HepG2 (cell line): Measurements from ENCODE around the gene TFPI. TPM values are rescaled to one million over a fixed set of nuclear protein-coding genes. Genes with fewer than 3 reads are reported as not detected.

Source experiments
- ATF7-NPFF ChIP-seq: sonication (generic); formaldehyde crosslinking; IDR thresholded peaks from 2 replicates; pipeline ENCODE4 v1.8.1; 2023; ENCODE audit warnings: mild to moderate bottlenecking, low read depth, missing genetic modification reagents, moderate library complexity
- BRD4 ChIP-seq: sonication (generic); formaldehyde crosslinking; IDR thresholded peaks from 2 replicates; pipeline ENCODE4 v1.4.0; 2020; ENCODE audit warnings: missing genetic modification reagents
- DNMT1 ChIP-seq: sonication (generic); formaldehyde crosslinking; IDR thresholded peaks from 2 replicates; pipeline ENCODE4 v1.5.1; 2020; ENCODE audit warnings: mild to moderate bottlenecking, missing genetic modification reagents
- HOXA9 ChIP-seq: sonication (generic); formaldehyde crosslinking; IDR thresholded peaks from 2 replicates; pipeline ENCODE4 v1.8.1; 2022; ENCODE audit warnings: missing genetic modification reagents, mild to moderate bottlenecking, moderate library complexity, borderline replicate concordance
- KMT2A ChIP-seq: sonication (generic); formaldehyde crosslinking; IDR thresholded peaks from 2 replicates; pipeline ENCODE4 v1.4.0; 2020; ENCODE audit warnings: missing genetic modification reagents
- MAFG ChIP-seq: sonication (generic); formaldehyde crosslinking; IDR thresholded peaks from 2 replicates; pipeline ENCODE4 v1.5.1; 2020; ENCODE audit warnings: mild to moderate bottlenecking, missing genetic modification reagents
- NFIC ChIP-seq: IDR thresholded peaks from 2 replicates; pipeline ENCODE4 v1.6.1; 2012; ENCODE audit warnings: mild to moderate bottlenecking, low read length, inconsistent platforms
- NKX3-1 ChIP-seq: sonication (generic); formaldehyde crosslinking; IDR thresholded peaks from 2 replicates; pipeline ENCODE4 v1.5.0; 2020; ENCODE audit warnings: missing genetic modification reagents
- NR3C1 ChIP-seq: sonication (generic); formaldehyde crosslinking; IDR thresholded peaks from 2 replicates; pipeline ENCODE4 v1.4.0; 2020; ENCODE audit warnings: missing genetic modification reagents
- PHF20 ChIP-seq: sonication (generic); formaldehyde crosslinking; IDR thresholded peaks from 2 replicates; pipeline ENCODE4 v1.5.0; 2020; ENCODE audit warnings: mild to moderate bottlenecking, missing genetic modification reagents
- SMAD3 ChIP-seq: sonication (generic); formaldehyde crosslinking; IDR thresholded peaks from 2 replicates; pipeline ENCODE4 v1.4.0; 2020; ENCODE audit warnings: missing genetic modification reagents
- SOX6 ChIP-seq, 2 experiments: fragments of 450-650 bp in 1 of 2; sonication (generic) in 1 of 2; formaldehyde crosslinking in 1 of 2; IDR thresholded peaks; 2 replicates each; pipeline versions ENCODE4 v1.4.0 to v1.6.1; 2017 to 2020; ENCODE audit warnings: antibody characterized with exemption in 1 of 2, mild to moderate bottlenecking in 1 of 2, missing genetic modification reagents in 1 of 2
- TCF7 ChIP-seq: sonication (generic); IDR thresholded peaks from 2 replicates; pipeline ENCODE4 v1.6.1; 2016; ENCODE audit warnings: antibody characterized with exemption, low read depth
- TCF7L2 ChIP-seq: IDR thresholded peaks from 2 replicates; pipeline ENCODE4 v1.6.1; 2011; ENCODE audit warnings: mild to moderate bottlenecking, low read depth, low read length, moderate library complexity
- U2AF2 ChIP-seq: fragments of 200-400 bp; formaldehyde crosslinking; IDR thresholded peaks from 2 replicates; pipeline ENCODE4 v1.6.1; 2017; ENCODE audit warnings: low read depth, mild to moderate bottlenecking, low read length
- ZNF121 ChIP-seq: sonication (generic); formaldehyde crosslinking; IDR thresholded peaks from 2 replicates; pipeline ENCODE4 v1.5.0; 2020; ENCODE audit warnings: mild to moderate bottlenecking, missing genetic modification reagents
- ZNF264 ChIP-seq: sonication (generic); formaldehyde crosslinking; IDR thresholded peaks from 2 replicates; pipeline ENCODE4 v1.4.0; 2020; ENCODE audit warnings: missing genetic modification reagents
- ZNF33B ChIP-seq: sonication (generic); formaldehyde crosslinking; IDR thresholded peaks from 2 replicates; pipeline ENCODE4 v1.5.1; 2020; ENCODE audit warnings: mild to moderate bottlenecking, missing genetic modification reagents
- ZNF850 ChIP-seq: sonication (generic); formaldehyde crosslinking; conservative IDR thresholded peaks from 2 replicates; pipeline ENCODE4 v1.9.0; 2021; ENCODE audit warnings: mild to moderate bottlenecking, missing genetic modification reagents
- ZSCAN29 ChIP-seq: sonication (generic); formaldehyde crosslinking; conservative IDR thresholded peaks from 2 replicates; pipeline ENCODE4 v1.4.0; 2020; ENCODE audit warnings: mild to moderate bottlenecking, missing genetic modification reagents
- polyA plus RNA-seq, 8 experiments: library from polyadenylated mRNA; depleted of rRNA in 3 of 8; stranded (reverse) in 7 of 8; unstranded in 1 of 8; fragments of >200 nt; fragmentation: Illumina TruSeq in 4 of 8; extraction: Trizol in 4 of 8; gene quantifications; 2 replicates each; pipeline versions ENCODE4 v1.2.1 to v1.2.3, GENCODE V29; 2011 to 2016; ENCODE audit warnings: low read depth in 4 of 8, missing spikeins in 1 of 8, mixed read lengths in 1 of 8; ENCODE audit not compliant: insufficient read depth in 1 of 8
- total RNA-seq, 5 experiments: library from RNA; depleted of rRNA; stranded (reverse); fragments of >200 nt; fragmentation: Illumina TruSeq; extraction: Trizol; gene quantifications; 2 replicates each; pipeline ENCODE4 v1.2.3, GENCODE V29; 2016; ENCODE audit warnings: low read depth in 1 of 5
- TF ChIP-seq, protein P1 (sequence below): IDR thresholded peaks from 2 replicates; pipeline ENCODE4 v1.6.1; 2012; ENCODE audit warnings: inconsistent platforms
- TF ChIP-seq, protein P2 (sequence below): sonication (generic); formaldehyde crosslinking; conservative IDR thresholded peaks from 2 replicates; pipeline ENCODE4 v1.8.0; 2022; ENCODE audit warnings: mild to moderate bottlenecking, moderate library complexity, missing genetic modification reagents
- TF ChIP-seq, protein P3 (sequence below): sonication (generic); formaldehyde crosslinking; IDR thresholded peaks from 2 replicates; pipeline ENCODE4 v1.9.0; 2021; ENCODE audit warnings: missing genetic modification reagents, mild to moderate bottlenecking, borderline replicate concordance
- TF ChIP-seq, protein P4 (sequence below): sonication (generic); formaldehyde crosslinking; IDR thresholded peaks from 2 replicates; pipeline ENCODE4 v1.8.1; 2023; ENCODE audit warnings: mild to moderate bottlenecking, moderate library complexity, missing genetic modification reagents

TFPI gene
- total and polyA plus RNA-seq, 2 of the 13 experiments (the other 11 are each of a cell fraction or from before 2014, with no cell fraction given): 301 to 436 TPM

DNA sequence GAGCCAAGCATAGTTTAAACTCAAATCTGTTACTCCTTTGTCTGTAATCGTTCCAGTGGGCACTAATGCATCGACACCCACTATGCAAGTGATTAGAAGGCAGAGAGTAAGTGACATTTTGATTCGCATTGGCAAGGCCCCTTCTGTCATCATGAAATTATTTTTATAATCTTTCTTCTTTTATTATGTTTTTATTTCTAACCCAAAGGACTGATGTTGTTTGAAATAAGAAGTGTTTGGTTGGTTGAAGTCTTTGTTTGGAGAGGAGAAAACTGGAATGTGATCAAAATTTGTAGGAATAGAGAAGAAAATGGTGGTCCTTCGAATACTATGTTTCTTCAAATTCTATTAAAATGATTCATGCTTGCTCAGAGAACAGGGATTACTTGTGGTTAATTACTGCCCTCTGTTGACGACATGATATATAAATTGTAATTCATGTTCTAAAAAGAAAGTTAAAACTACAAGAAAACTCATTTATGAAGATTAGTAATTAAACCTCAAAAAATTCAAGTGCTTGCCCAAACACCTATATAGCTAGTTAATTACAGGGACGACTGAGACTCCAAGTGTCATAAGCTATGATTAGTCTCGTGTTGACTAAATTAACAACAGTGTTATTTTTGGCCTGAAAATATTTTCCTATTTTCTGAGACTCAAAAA lies 26.4 kb upstream of the TFPI start (continued):
- TF ChIP-seq ZNF264 (no peak), NR3C1 (no peak), HOXA9 (CRISPR knock-in tag) (no peak), DNMT1 (CRISPR knock-in tag) (no peak), SMAD3 (CRISPR knock-in tag) (no peak), ZNF33B (CRISPR knock-in tag) (no peak), ZSCAN29 (CRISPR knock-in tag) (no peak), KMT2A (CRISPR knock-in tag) (no peak), TCF7L2 (no peak), MAFG (CRISPR knock-in tag) (no peak), TCF7 (no peak), NFIC (no peak), SOX6 (IDR thresholded peaks at IDR 0.05) (no peak), SOX6 (CRISPR knock-in tag; IDR thresholded peaks at IDR 0.05) (no peak), BRD4 (CRISPR knock-in tag) (no peak), ZNF850 (CRISPR knock-in tag) (no peak), ATF7-NPFF (CRISPR knock-in tag) (no peak), U2AF2 (no peak), ZNF121 (CRISPR knock-in tag) (no peak), PHF20 (CRISPR knock-in tag) (no peak), NKX3-1 (no peak)
- TF ChIP-seq, protein P1, sequence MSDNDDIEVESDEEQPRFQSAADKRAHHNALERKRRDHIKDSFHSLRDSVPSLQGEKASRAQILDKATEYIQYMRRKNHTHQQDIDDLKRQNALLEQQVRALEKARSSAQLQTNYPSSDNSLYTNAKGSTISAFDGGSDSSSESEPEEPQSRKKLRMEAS: no peak
- TF ChIP-seq, protein P2, sequence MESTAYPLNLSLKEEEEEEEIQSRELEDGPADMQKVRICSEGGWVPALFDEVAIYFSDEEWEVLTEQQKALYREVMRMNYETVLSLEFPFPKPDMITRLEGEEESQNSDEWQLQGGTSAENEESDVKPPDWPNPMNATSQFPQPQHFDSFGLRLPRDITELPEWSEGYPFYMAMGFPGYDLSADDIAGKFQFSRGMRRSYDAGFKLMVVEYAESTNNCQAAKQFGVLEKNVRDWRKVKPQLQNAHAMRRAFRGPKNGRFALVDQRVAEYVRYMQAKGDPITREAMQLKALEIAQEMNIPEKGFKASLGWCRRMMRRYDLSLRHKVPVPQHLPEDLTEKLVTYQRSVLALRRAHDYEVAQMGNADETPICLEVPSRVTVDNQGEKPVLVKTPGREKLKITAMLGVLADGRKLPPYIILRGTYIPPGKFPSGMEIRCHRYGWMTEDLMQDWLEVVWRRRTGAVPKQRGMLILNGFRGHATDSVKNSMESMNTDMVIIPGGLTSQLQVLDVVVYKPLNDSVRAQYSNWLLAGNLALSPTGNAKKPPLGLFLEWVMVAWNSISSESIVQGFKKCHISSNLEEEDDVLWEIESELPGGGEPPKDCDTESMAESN (CRISPR knock-in tag): no peak
- TF ChIP-seq, protein P3, sequence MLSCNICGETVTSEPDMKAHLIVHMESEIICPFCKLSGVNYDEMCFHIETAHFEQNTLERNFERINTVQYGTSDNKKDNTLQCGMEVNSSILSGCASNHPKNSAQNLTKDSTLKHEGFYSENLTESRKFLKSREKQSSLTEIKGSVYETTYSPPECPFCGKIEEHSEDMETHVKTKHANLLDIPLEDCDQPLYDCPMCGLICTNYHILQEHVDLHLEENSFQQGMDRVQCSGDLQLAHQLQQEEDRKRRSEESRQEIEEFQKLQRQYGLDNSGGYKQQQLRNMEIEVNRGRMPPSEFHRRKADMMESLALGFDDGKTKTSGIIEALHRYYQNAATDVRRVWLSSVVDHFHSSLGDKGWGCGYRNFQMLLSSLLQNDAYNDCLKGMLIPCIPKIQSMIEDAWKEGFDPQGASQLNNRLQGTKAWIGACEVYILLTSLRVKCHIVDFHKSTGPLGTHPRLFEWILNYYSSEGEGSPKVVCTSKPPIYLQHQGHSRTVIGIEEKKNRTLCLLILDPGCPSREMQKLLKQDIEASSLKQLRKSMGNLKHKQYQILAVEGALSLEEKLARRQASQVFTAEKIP: no peak
- TF ChIP-seq, protein P4, sequence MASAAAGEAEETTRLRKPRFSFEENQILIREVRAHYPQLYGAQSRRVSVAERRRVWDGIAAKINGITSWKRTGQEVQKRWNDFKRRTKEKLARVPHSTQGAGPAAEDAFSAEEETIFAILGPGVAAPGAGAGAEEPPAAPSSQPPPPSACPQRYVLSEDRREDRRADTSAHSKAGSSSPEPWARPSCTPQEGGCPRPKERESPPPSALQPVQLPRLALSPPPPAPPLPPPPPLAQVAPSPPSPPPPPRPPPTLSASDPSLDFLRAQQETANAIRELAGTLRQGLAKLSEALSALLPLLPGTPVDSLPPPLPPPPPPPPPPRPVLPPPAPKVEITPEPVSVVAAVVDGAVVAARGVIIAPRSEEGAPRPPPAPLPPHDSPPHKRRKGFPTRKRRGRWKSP: no peak
